Endothelial cell (in vitro differentiated cells): Measurements from ENCODE around the gene APOM. TPM values are rescaled to one million over a fixed set of nuclear protein-coding genes. Genes with fewer than 3 reads are reported as not detected.

ENCODE experiments used
- DNase-seq: peaks from one replicate; pipeline ENCODE4 v3.0.0; 2021; ENCODE audit warnings: low spot score
- H3K27ac Mint-ChIP-seq: one replicate; pipeline ENCODE4 v1.8.0; 2021; ENCODE audit warnings: mixed read lengths, inconsistent platforms; ENCODE audit not compliant: unreplicated experiment
- H3K27me3 Mint-ChIP-seq: one replicate; pipeline ENCODE4 v1.8.0; 2021; ENCODE audit warnings: mild to moderate bottlenecking, moderate library complexity, mixed read lengths, inconsistent platforms; ENCODE audit not compliant: unreplicated experiment
- H3K36me3 Mint-ChIP-seq: one replicate; pipeline ENCODE4 v1.8.0; 2021; ENCODE audit warnings: mild to moderate bottlenecking, low read depth, mixed read lengths, inconsistent platforms; ENCODE audit not compliant: unreplicated experiment
- H3K4me1 Mint-ChIP-seq: one replicate; pipeline ENCODE4 v1.8.0; 2021; ENCODE audit warnings: mild to moderate bottlenecking, mixed read lengths, inconsistent platforms; ENCODE audit not compliant: unreplicated experiment
- H3K4me3 Mint-ChIP-seq: one replicate; pipeline ENCODE4 v1.8.0; 2021; ENCODE audit warnings: mild to moderate bottlenecking, mixed read lengths, inconsistent platforms; ENCODE audit not compliant: unreplicated experiment
- H3K9me3 Mint-ChIP-seq: one replicate; pipeline ENCODE4 v1.8.0; 2021; ENCODE audit warnings: mixed read lengths, inconsistent platforms; ENCODE audit not compliant: unreplicated experiment
- CTCF ChIP-seq: fragments of 200-600 bp; sonication (generic); IDR thresholded peaks from one replicate; pipeline ENCODE4 v1.5.0; 2021; ENCODE audit warnings: antibody characterized with exemption; ENCODE audit not compliant: unreplicated experiment
- total RNA-seq: library from RNA; stranded (reverse); fragmentation: NEBNext Ultra II Directional; extraction: Animal tissue kit (Norgen Biotek cat#: 25700); gene quantifications from one replicate; pipeline ENCODE4 v1.2.1, GENCODE V29; 2021; ENCODE audit not compliant: unreplicated experiment

APOM gene
- total RNA-seq, 1 donor from 2014 or later: 0.92 TPM

GRCh38 chr6:31692353-31692752 lies 36.7 kb downstream of the APOM start:
- no peak for DNase-seq
- Mint-ChIP-seq H3K9me3 (no peaks in the 10 kb centered on the region), H3K27me3 (peaks cover 4% of the 10 kb centered on the region), H3K4me3 (no peak overlapping the region), H3K36me3 (peaks cover 16% of the 10 kb centered on the region), H3K4me1 (peaks cover 21% of the 10 kb centered on the region), H3K27ac (no peak overlapping the region)
- TF ChIP-seq CTCF: no peak

- no peak overlapping the region for H3K4me3 Mint-ChIP-seq
- no peak for DNase-seq
- no peak for TF ChIP-seq CTCF
Measured at GRCh38 chr6:31692886-31693285, 37.2 kb downstream of the APOM start.

GRCh38 chr6:31693535-31693934 lies 37.8 kb downstream of the APOM start:
- H3K4me3 Mint-ChIP-seq: no peak overlapping the region
- no peak for TF ChIP-seq CTCF
- no peaks in the 10 kb centered on the region for H3K9me3 Mint-ChIP-seq
- no peak for DNase-seq
- H3K27me3 Mint-ChIP-seq: peaks cover 3% of the 10 kb centered on the region
- peaks cover 29% of the 10 kb centered on the region for H3K4me1 Mint-ChIP-seq
- peaks cover 16% of the 10 kb centered on the region for H3K36me3 Mint-ChIP-seq
- H3K27ac Mint-ChIP-seq: no peak overlapping the region

More at GRCh38 chr6:31692886-31693285, 37.2 kb downstream of the APOM start:
- Mint-ChIP-seq H3K27ac (no peak overlapping the region), H3K36me3 (peaks cover 16% of the 10 kb centered on the region), H3K27me3 (peaks cover 3% of the 10 kb centered on the region), H3K9me3 (no peaks in the 10 kb centered on the region), H3K4me1 (peaks cover 26% of the 10 kb centered on the region)

- DNase-seq: no peak
- H3K9me3 Mint-ChIP-seq: no peaks in the 10 kb centered on the region
- peaks cover 30% of the 10 kb centered on the region for H3K4me1 Mint-ChIP-seq
- no peak for TF ChIP-seq CTCF
- H3K36me3 Mint-ChIP-seq: peaks cover 10% of the 10 kb centered on the region
- H3K27ac Mint-ChIP-seq: peak overlapping the region; percentile 84
- peak overlapping the region; percentile 5 for H3K4me3 Mint-ChIP-seq
- peaks cover 3% of the 10 kb centered on the region for H3K27me3 Mint-ChIP-seq
Measured at GRCh38 chr6:31697555-31697954, 41.9 kb downstream of the APOM start.

GRCh38 chr6:31700740-31701401 lies 45.2 kb downstream of the APOM start:
- Mint-ChIP-seq H3K4me1 (peaks cover 32% of the 10 kb centered on the region), H3K27me3 (peaks cover 6% of the 10 kb centered on the region), H3K36me3 (no peaks in the 10 kb centered on the region), H3K9me3 (no peaks in the 10 kb centered on the region), H3K27ac (no peak overlapping the region), H3K4me3 (peak overlapping the region; percentile 48)
- no peak for DNase-seq
- TF ChIP-seq CTCF: no peak
